OCI-LY3 (cell line): ENCODE data around the gene LDB3.

Experiments used
- EZH2phosphoT487 ChIP-seq: fragments of 200-600 bp; shearing (Covaris generic); IDR thresholded peaks from 2 replicates; pipeline ENCODE4 v1.6.1; 2018; ENCODE audit warnings: antibody characterized with exemption, mixed run types, low read depth
- TF ChIP-seq, protein P1 (sequence below): fragments of 200-600, 300-600 bp; sonication (generic); IDR thresholded peaks from 2 replicates; pipeline ENCODE4 v1.5.1; 2014; ENCODE audit warnings: antibody characterized with exemption, low read length, low read depth

DNA sequence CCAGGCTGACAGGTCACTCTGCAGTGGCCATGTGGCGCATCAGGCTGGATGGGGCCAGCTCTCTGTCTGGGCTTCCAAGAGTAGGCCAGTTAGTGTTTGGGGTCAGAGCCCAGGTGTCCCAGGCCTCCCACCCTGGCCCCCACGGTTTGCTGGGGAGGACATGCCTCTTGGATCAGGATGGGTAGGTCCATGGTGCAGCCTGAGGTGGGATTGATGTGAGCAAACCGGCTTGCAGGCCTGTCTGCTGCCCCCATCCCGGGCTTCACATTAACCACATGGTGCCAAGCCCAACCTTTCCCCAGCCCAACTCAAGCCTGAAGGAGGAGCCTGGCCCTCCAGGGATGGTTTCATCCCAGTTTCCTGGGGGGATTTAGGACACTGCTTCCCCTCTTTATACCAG, 39.2 kb downstream of the LDB3 start:
- TF ChIP-seq, protein P1, sequence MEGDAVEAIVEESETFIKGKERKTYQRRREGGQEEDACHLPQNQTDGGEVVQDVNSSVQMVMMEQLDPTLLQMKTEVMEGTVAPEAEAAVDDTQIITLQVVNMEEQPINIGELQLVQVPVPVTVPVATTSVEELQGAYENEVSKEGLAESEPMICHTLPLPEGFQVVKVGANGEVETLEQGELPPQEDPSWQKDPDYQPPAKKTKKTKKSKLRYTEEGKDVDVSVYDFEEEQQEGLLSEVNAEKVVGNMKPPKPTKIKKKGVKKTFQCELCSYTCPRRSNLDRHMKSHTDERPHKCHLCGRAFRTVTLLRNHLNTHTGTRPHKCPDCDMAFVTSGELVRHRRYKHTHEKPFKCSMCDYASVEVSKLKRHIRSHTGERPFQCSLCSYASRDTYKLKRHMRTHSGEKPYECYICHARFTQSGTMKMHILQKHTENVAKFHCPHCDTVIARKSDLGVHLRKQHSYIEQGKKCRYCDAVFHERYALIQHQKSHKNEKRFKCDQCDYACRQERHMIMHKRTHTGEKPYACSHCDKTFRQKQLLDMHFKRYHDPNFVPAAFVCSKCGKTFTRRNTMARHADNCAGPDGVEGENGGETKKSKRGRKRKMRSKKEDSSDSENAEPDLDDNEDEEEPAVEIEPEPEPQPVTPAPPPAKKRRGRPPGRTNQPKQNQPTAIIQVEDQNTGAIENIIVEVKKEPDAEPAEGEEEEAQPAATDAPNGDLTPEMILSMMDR = no peak
- no peak for TF ChIP-seq EZH2phosphoT487
